HG03060 (cell line): ENCODE results near the gene TTPAL.

Source experiments
- ATAC-seq: cut with Tn5 transposase; IDR thresholded peaks from one replicate; pipeline ENCODE4 v1.9.1; 2021; ENCODE audit warnings: low read depth, moderate number of reproducible peaks; ENCODE audit not compliant: unreplicated experiment

Gene TTPAL

DNA sequence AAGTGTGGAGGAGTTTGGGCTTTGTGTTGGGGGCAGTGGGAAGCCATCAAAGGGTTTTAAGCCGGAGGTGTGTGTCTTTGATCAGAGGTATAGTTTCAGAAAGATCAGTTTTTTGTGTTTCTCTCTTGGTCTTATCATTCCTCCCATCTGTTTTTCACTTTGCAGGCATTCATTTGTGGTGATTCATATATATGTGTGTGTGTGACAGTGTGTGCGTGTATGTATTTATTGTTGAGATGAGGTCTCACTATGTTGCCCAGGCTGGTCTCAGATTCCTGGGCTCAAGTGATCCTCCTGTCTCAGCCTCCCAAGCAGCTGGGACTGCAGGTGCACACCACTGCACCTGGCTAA, 57.3 kb downstream of the TTPAL start:
- ATAC-seq: no peak

DNA sequence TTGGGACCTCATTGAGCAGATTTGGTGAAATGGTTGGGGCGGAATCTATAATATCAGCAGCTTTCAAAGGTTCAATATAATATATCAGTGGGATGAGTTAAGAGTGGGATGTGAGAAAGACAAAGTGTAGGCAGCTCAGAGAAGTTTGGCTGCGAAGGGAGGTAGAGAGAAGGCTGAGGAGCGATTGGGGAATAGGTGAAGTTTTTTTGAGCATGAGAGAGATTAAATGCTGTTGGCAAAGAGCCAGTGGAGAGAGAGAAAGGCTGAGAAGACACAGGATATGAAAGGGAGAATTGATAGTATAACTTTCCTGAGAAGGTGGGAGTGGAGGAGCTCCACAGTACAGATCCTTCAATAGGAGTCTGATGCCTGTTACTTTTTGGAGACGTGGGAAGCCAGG, 58.3 kb downstream of the TTPAL start:
- no peak for ATAC-seq

DNA sequence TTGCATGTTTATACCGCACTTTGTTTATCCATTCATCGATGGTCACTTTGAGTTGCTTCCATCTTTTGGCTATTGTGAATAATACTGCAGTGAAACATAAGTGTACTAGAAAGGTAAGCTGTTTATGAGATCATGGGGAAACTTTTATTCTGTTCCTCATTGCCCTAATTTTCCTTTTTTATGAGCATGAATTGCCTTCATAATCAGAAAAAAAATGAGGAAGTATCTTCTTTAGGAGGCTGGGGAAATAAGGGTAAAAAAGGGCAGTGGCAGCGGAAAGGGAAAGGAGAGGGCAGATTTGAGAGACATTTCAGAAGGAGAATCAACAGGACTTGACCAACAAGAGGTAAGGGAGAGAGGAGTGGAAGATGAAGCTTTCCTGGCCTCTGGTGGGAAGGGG, 60.5 kb downstream of the TTPAL start:
- no peak for ATAC-seq

DNA sequence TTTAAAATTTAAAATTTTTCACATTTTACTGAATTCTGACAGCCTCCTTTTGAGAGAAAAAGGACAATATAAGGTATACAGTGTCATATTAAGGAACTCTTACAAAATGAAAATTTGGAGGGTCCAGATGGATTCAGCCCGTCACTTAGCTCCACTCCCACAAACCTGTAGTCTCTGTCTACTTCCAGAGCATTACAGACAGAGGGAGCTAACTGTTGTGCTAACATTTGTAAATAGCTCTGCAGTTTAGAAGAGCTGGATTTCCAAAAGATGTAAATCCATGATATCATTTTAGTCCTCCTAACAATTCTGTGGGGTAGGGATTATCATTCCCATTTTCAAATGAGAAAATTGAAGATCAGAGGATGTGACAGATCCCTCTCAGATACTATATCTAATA, 62.3 kb downstream of the TTPAL start:
- ATAC-seq: no peak

DNA sequence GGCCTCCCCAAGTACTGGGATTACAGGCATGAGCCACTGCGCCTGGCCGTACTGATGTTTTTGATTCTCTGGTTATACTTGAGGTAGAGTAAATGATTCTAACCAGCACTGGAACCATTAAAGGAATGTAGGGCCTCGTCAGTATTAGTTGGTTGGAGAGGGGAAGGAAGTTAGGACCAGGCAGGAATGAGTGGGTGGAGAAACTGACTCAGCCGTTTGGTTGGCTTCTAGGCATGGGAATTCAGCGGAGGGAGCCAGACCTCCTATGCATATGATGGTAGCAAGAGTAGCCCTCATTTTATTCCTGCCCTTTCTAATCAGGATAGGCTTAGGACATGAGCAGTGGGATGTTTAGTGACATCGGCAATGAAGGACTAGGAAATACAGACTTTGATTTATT, 65.2 kb downstream of the TTPAL start:
- ATAC-seq: no peak

DNA sequence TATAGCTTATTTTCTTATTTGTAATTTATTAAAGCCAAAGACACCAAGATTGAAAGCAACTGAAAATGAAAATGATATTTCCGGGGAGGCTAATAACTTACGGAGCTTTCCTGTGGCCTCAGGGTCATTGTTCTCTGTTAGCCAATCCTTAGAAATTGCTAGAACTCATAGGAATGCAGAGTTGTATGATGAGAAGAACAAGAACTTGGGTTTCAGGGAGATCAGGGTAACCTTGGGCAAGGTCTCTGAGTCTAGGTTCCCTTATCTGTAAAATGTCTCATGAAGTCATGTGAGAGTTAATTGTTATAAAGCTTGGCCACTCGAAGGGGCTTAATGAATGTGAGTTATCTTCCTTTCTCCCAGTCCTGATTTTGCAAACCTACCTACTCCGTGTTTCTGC, 66.3 kb downstream of the TTPAL start:
- ATAC-seq: no peak

DNA sequence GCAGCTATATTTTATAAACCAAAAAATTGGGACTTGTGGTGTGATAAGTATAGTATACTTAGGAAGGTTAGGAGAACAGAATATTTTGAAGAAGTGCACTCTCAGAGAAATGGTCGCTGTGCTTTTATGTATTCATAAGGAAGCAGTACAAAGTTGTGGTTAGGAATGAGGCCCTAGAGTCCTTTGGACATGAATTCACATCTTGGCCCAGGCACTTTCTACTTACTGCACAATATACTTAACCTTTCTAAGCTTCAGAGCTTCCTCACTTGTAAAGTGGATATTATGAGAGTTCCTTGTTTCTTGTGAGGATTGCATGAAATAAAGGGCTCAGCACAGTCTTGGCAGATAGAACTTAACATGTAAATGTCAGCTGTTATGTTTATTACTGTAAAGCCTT, 67.2 kb downstream of the TTPAL start:
- no peak for ATAC-seq

DNA sequence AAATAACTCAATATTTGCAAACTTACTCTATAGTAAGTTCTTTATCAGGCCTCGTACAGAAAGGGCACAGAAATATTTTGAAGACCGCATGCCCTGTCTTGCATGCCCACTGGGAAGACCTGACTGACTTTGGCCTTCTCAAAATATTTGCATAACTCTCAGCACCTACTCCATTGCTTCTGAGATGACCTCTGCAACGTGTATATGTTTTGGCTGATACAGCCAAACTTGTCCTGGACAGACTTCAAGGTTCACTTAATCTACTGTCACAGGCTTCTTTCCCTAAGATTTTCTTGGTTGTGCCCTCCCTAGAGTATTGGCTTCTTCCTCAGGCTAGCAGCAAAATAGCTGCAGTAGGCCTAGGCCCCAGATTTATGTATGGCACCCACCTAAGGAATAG, 67.7 kb downstream of the TTPAL start:
- no peak for ATAC-seq
